ENCODE data around the gene ZNF605.
"Not testable (repeated sequence)": the region's sequence is repeated elsewhere in the genome, so short reads cannot be mapped to it uniquely, and the experiment has no call there.

Gene ZNF605

GRCh38 chr12:132956011-132956788 lies at the start of gene ZNF605:
ZNF605 (minus strand) TSS chr12:132956306; CDS start chr12:132945635, 10,671 bp downstream.
- TF ChIP-seq CTCF (IDR thresholded peaks at IDR 0.05; ENCODE audit: control insufficient read depth, extremely low read depth, insufficient read depth), result no peak
- H3K4me3 ChIP-seq (ENCODE audit: low read depth, low read length), result peak within 1 kb of the TSS; percentile 95
- peak; percentile 67 for DNase-seq (ENCODE audit: low read depth)

DNA sequence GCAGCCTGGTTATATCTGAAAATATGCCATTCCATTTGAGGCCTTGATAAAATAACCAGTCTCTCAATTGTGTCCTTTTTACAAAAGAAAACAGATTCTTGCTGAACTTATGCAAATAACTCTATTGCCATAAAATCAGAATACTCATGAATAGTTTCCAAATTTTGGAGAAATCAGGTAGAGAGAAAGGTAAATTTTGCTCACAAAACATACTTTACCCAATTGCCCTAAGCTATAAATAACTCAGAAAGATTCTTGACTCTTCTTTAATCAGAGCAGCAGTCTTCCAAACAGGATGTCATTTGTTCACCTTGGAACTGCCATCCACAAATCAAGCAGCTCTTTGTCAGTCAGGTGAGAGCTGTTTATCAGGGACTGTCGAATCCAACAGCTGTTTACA lies 42.6 kb upstream of the ZNF605 start:
- DNase-seq (ENCODE audit: low read depth), result no peak
- no peak for TF ChIP-seq CTCF (IDR thresholded peaks at IDR 0.05; ENCODE audit: control insufficient read depth, extremely low read depth, insufficient read depth)
- H3K4me3 ChIP-seq (ENCODE audit: low read depth, low read length), result no peak overlapping the region

DNA sequence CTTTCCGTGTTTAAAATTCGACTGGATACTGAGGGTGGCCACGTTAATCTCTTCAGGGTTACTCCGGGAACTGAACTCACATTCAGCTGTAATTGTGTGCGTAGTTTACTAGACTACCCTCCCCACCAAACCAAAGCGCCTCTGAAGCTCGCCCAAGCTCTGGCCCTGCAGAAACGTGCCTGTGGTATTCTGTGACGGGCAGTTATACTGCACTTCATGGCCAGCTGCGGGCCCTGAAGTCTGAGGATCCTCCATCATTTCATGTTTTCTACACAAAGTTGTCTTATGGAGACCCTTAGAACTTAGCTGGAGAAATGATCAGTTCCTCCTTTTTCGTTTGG lies 30.7 kb upstream of the ZNF605 start:
- no peak for DNase-seq (ENCODE audit: low read depth)
- TF ChIP-seq CTCF (IDR thresholded peaks at IDR 0.05; ENCODE audit: control insufficient read depth, extremely low read depth, insufficient read depth), result no peak
- peak overlapping the region; percentile 64 for H3K4me3 ChIP-seq (ENCODE audit: low read depth, low read length)

- no peak for TF ChIP-seq CTCF (IDR thresholded peaks at IDR 0.05; ENCODE audit: control insufficient read depth, extremely low read depth, insufficient read depth)
Measured at GRCh38 chr12:132986001-132986884, 30.1 kb upstream of the ZNF605 start, which contains the start of gene ZNF26. ZNF26 (plus strand) TSS chr12:132986367; CDS start chr12:132986841, 474 bp downstream.

GRCh38 chr12:132976870-132977269 lies 20.8 kb upstream of the ZNF605 start:
- H3K4me3 ChIP-seq (ENCODE audit: low read depth, low read length); DNase-seq (ENCODE audit: low read depth): not testable (repeated sequence)
- peak; percentile 37 for TF ChIP-seq CTCF (IDR thresholded peaks at IDR 0.05; ENCODE audit: control insufficient read depth, extremely low read depth, insufficient read depth)

More at GRCh38 chr12:132986001-132986884, 30.1 kb upstream of the ZNF605 start, which contains the start of gene ZNF26:
- peak; percentile 78 for DNase-seq (ENCODE audit: low read depth)
- H3K4me3 ChIP-seq (ENCODE audit: low read depth, low read length), result peak within 1 kb of the TSS; percentile 64

GRCh38 chr12:132972374-132972773 lies 16.3 kb upstream of the ZNF605 start:
- DNase-seq (ENCODE audit: low read depth), result no peak
- no peak for TF ChIP-seq CTCF (IDR thresholded peaks at IDR 0.05; ENCODE audit: control insufficient read depth, extremely low read depth, insufficient read depth)
- H3K4me3 ChIP-seq (ENCODE audit: low read depth, low read length), result no peak overlapping the region
